ENCODE results near the gene LCK. TPM values are rescaled to one million over a fixed set of nuclear protein-coding genes. Genes with fewer than 3 reads are reported as not detected.

The LCK gene
- total and polyA plus RNA-seq, 8 donors: 0.95 to 8.8 (median 1.7) TPM

DNA sequence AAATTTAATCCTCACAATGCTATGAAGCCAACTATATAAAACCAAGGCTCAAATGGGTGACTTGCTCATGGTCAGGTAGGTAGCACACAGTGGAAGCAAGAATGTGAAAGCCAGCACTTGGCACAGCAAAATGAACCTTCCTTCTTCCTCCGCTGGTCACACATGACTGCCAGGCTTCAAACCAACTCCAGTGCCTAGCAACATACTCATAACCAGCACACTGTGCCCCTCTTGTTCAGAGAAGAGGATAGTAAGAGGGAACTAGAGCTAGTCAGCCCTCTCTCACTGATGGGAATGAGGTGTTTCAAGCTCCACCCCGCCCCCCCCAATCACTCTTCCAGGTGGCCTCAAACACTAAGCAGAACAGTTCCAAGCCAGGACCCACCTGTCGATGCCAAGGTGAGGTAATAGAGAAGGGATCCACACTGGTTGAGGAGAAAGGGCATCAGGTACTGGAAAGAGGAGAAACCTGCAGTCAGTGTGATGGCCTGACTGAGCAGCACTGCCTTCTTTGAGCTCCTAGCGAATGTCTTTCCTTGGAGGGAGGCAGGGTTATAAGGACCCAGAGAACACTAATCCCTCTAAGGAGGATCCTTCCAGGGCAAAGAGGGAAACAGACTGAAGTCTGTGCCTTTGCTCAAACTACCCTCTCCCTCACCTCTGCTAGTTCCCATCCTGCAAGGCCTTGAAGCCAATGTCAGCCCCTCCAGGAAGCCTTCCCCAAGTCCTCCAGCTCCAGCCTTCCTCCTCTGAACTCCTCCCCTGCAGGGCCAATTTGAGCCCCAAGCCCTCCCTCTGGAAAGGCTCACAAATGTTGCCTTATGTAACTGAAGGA lies 30.1 kb upstream of the LCK start:
- no peak for ATAC-seq
- H3K27me3 ChIP-seq: no peaks in the 10 kb centered on the region
- H3K36me3 ChIP-seq: peaks cover 0 to 51% of the 10 kb centered on the region in 2 donors
- intact Hi-C loops (cut with DNase I): no loop called here
- H3K9me3 ChIP-seq: no peaks in the 10 kb centered on the region
- TF ChIP-seq, protein P1, sequence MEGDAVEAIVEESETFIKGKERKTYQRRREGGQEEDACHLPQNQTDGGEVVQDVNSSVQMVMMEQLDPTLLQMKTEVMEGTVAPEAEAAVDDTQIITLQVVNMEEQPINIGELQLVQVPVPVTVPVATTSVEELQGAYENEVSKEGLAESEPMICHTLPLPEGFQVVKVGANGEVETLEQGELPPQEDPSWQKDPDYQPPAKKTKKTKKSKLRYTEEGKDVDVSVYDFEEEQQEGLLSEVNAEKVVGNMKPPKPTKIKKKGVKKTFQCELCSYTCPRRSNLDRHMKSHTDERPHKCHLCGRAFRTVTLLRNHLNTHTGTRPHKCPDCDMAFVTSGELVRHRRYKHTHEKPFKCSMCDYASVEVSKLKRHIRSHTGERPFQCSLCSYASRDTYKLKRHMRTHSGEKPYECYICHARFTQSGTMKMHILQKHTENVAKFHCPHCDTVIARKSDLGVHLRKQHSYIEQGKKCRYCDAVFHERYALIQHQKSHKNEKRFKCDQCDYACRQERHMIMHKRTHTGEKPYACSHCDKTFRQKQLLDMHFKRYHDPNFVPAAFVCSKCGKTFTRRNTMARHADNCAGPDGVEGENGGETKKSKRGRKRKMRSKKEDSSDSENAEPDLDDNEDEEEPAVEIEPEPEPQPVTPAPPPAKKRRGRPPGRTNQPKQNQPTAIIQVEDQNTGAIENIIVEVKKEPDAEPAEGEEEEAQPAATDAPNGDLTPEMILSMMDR (IDR thresholded peaks at IDR 0.05): no peak
- H3K27ac ChIP-seq: peak overlapping the region in 1 of 2 donors; percentile 87
- peak overlapping the region; percentile 64 to 93 for H3K4me3 ChIP-seq
- peaks cover 22 to 31% of the 10 kb centered on the region in 2 donors for H3K4me1 ChIP-seq
- DNase-seq: no peak

- peak overlapping the region; percentile 64 to 93 for H3K4me3 ChIP-seq
- H3K27ac ChIP-seq: peak overlapping the region; percentile 75 to 87
- TF ChIP-seq, protein P1 (IDR thresholded peaks at IDR 0.05): no peak
- H3K36me3 ChIP-seq: peaks cover 0 to 51% of the 10 kb centered on the region in 2 donors
- ATAC-seq (no peak), DNase-seq (no peak)
- intact Hi-C loops (cut with DNase I): no loop called here
- H3K9me3 ChIP-seq: no peaks in the 10 kb centered on the region
- H3K27me3 ChIP-seq: no peaks in the 10 kb centered on the region
- peaks cover 22 to 28% of the 10 kb centered on the region in 2 donors for H3K4me1 ChIP-seq
Observed at GRCh38 chr1:32221581-32221979, 29.5 kb upstream of the LCK start.

DNA sequence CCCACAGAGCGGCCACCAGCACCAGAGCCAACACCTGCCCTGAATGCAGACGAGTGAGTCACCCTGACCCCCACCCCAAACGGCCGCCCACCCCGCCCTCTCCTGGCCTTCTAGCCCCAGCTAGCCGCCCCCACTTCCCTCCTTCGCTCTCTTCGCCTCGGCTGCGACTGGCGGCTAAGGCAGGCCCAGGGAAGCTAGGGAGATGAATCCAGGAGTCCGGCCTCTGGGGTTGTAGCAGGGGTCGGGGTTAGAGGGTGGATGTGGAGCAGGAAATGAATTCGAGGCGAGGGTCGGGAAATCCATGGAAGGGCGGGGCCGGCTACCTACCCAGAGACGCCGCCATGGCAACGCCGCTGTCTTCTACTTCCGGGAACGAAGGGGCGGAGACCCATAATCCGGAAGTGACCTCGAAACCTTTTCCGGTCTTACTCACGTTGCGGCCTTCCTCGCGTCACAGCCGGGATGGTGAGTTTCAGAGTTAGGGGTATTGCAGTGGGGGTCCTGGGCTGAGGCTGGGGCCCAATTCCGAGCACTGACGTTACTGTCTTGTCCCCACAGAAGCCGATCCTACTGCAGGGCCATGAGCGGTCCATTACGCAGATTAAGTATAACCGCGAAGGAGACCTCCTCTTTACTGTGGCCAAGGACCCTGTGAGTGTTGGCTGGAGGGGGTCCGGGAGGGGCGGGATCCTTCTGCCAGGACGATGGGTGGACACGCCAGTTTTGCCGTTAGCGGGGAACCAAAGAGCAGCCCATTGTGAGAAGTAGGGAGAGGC lies 28.9 kb upstream of the LCK start, which contains the start of the genes EIF3I and TMEM234:
TSS of gene EIF3I (plus strand) at position 428 of the 776 bp plus-strand sequence. CDS start at position 463, 35 bp downstream.
TSS of gene TMEM234 (minus strand) at position 374 of the 776 bp plus-strand sequence. CDS start at position 343, 31 bp downstream.
- intact Hi-C loops (cut with DNase I): no loop called here
- ATAC-seq (peak; percentile 98), DNase-seq (peak; percentile 92 to 95 (median 94))
- H3K4me1 ChIP-seq: peaks cover 22 to 28% of the 10 kb centered on the region in 2 donors
- H3K27me3 ChIP-seq: no peaks in the 10 kb centered on the region
- TF ChIP-seq, protein P1 (IDR thresholded peaks at IDR 0.05): no peak
- H3K36me3 ChIP-seq: peaks cover 0 to 51% of the 10 kb centered on the region in 2 donors
- H3K27ac ChIP-seq: peak within 1 kb of the TSS; percentile 75 to 87
- peak within 1 kb of the TSS; percentile 64 to 93 for H3K4me3 ChIP-seq
- H3K9me3 ChIP-seq: no peaks in the 10 kb centered on the region

DNA sequence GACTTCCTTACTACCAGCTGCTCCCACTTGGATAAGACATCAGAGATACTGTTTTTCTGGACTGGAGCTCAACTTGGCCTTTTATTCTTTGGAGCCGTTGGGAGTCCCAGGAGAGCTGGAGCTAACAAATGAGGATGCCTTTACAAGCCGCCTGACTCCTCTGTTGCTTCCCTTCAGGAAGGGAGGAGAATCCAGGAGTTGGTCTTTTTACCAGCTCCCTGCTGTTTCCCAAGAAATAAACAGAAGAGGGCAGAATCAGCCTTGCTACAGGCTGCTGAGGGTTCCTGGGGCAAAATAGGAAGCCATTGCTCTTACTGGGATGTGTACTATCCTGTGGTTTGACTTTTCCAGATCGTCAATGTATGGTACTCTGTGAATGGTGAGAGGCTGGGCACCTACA lies 27.4 kb upstream of the LCK start:
- peaks cover 0 to 57% of the 10 kb centered on the region in 2 donors for H3K36me3 ChIP-seq
- H3K27me3 ChIP-seq: no peaks in the 10 kb centered on the region
- peak overlapping the region in 1 of 2 donors; percentile 93 for H3K4me3 ChIP-seq
- ATAC-seq: no peak
- TF ChIP-seq, protein P1 (IDR thresholded peaks at IDR 0.05): no peak
- intact Hi-C loops (cut with DNase I): no loop called here
- H3K9me3 ChIP-seq: no peaks in the 10 kb centered on the region
- no peak overlapping the region for H3K27ac ChIP-seq
- peaks cover 22 to 28% of the 10 kb centered on the region in 2 donors for H3K4me1 ChIP-seq
- DNase-seq: no peak

Measured in left lung (tissue), 10 donors.